GM12878 (cell line): ENCODE data around the gene DNAJB4. TPM values are rescaled to one million over a fixed set of nuclear protein-coding genes. Genes with fewer than 3 reads are reported as not detected.

Experiments
- ATAC-seq: fragments of 200-7000 bp; cut with Tn5 transposase; 3 replicates; pipeline ENCODE4 v1.9.1; 2020; ENCODE audit warnings: mild to moderate bottlenecking, moderate library complexity
- BruUV-seq: library from RNA; stranded (reverse); fragments of 400-500 nt; replicated peaks from 2 replicates; lab custom pipeline; 2021; lab: Mats Ljungman, UMichigan
- CTCF ChIA-PET: fragments of 300-600 bp; sonication (Branson Sonifier 250); formaldehyde crosslinking; extraction: SDS; loops from one replicate; lab custom pipeline; 2021; ENCODE audit warnings: inconsistent platforms; lab: Yijun Ruan, JAX
- POLR2A ChIA-PET: fragments of 350-600 bp; formaldehyde crosslinking; extraction: SDS; loops from one replicate; lab custom pipeline; 2021; ENCODE audit warnings: inconsistent platforms; lab: Charles Lee
- RAD21 ChIA-PET: fragments of 300-600 bp; sonication (Branson Sonifier 250); formaldehyde crosslinking; loops from one replicate; lab custom pipeline; 2023; ENCODE audit warnings: antibody characterized with exemption; ENCODE audit not compliant: unreplicated experiment; lab: Charles Lee
- SMC1A ChIA-PET: fragments of 300-600 bp; sonication (Branson Sonifier 250); formaldehyde crosslinking; loops from one replicate; lab custom pipeline; 2023; ENCODE audit not compliant: unreplicated experiment, uncharacterized antibody; lab: Charles Lee
- DNase-seq: peaks from one replicate; pipeline ENCODE4 v3.0.0-alpha.2; 2011; ENCODE audit warnings: low read depth, low spot score
- FAIRE-seq: peaks from 3 replicates; lab custom pipeline; 2011; peaks lifted over from hg19 to GRCh38; lab: Jason Lieb, UNC
- H2AFZ ChIP-seq: 2 replicates; pipeline ENCODE4 v1.6.0; 2011; ENCODE audit warnings: low read depth, low read length, control low read depth; ENCODE audit not compliant: control insufficient read depth
- H3K27ac ChIP-seq: 2 replicates; pipeline ENCODE4 v1.5.1; 2011; ENCODE audit warnings: control low read depth; ENCODE audit not compliant: control insufficient read depth, insufficient read depth
- H3K27me3 ChIP-seq, 2 experiments: replicated peaks in 1 of 2; 2 replicates each; pipeline versions ENCODE4 v1.6.0 to v1.6.1; 2011; ENCODE audit warnings: low read length in 1 of 2; ENCODE audit not compliant: control insufficient read depth in 2 of 2, insufficient read depth in 2 of 2
- H3K36me3 ChIP-seq, 2 experiments: 2 replicates each; pipeline ENCODE4 v1.5.1; 2011; ENCODE audit warnings: low read length in 1 of 2; ENCODE audit not compliant: control insufficient read depth in 2 of 2, insufficient read depth in 2 of 2
- H3K4me1 ChIP-seq: 2 replicates; pipeline ENCODE4 v1.6.1; 2011; ENCODE audit warnings: mild to moderate bottlenecking, low read length, moderate library complexity, mixed read lengths; ENCODE audit not compliant: control insufficient read depth, insufficient read depth
- H3K4me2 ChIP-seq: 2 replicates; pipeline ENCODE4 v1.6.0; 2011; ENCODE audit warnings: control low read depth; ENCODE audit not compliant: control insufficient read depth, insufficient read depth
- H3K4me3 ChIP-seq: fragments of 200-600 bp; sonication (generic); 2 replicates; pipeline ENCODE4 v1.5.1; 2016
- H3K79me2 ChIP-seq: 2 replicates; pipeline ENCODE4 v1.6.0; 2011; ENCODE audit warnings: low read length; ENCODE audit not compliant: control insufficient read depth, insufficient read depth
- H3K9ac ChIP-seq: 2 replicates; pipeline ENCODE4 v1.8.0; 2011; ENCODE audit warnings: low read length, control low read depth, mixed read lengths; ENCODE audit not compliant: control insufficient read depth, insufficient read depth
- H3K9me3 ChIP-seq: replicated peaks from 3 replicates; pipeline ENCODE4 v1.5.1; 2011; ENCODE audit warnings: mild to moderate bottlenecking, low read length; ENCODE audit not compliant: control insufficient read depth, insufficient read depth
- H4K20me1 ChIP-seq: 2 replicates; pipeline ENCODE4 v1.6.0; 2011; ENCODE audit not compliant: control insufficient read depth, insufficient read depth
- DPF2 ChIP-seq: fragments of 450-650 bp; IDR thresholded peaks from 2 replicates; pipeline ENCODE4 v1.6.1; 2017; ENCODE audit warnings: mild to moderate bottlenecking
- JUND ChIP-seq: IDR thresholded peaks from 2 replicates; pipeline ENCODE4 v1.6.1; 2012; ENCODE audit warnings: low read depth, mild to moderate bottlenecking, low read length, improper control_type of control experiment, moderate library complexity
- MTA3 ChIP-seq: IDR thresholded peaks from 2 replicates; pipeline ENCODE4 v1.6.1; 2012; ENCODE audit warnings: low read length, inconsistent platforms, borderline replicate concordance
- NR2C1 ChIP-seq: fragments of 450-650 bp; IDR thresholded peaks from 2 replicates; pipeline ENCODE4 v1.6.1; 2017; ENCODE audit warnings: antibody characterized with exemption, mild to moderate bottlenecking, moderate library complexity
- POLR2AphosphoS2 ChIP-seq: IDR thresholded peaks from 2 replicates; pipeline ENCODE4 v1.6.1; 2011; ENCODE audit warnings: low read depth, mild to moderate bottlenecking, low read length, improper control_type of control experiment, moderate library complexity
- SUZ12 ChIP-seq: fragments of 200-600 bp; sonication (generic); IDR thresholded peaks from one replicate; pipeline ENCODE4 v1.6.1; 2018; ENCODE audit warnings: antibody characterized with exemption, mild to moderate bottlenecking; ENCODE audit not compliant: unreplicated experiment
- WGBS: methylation state at CpG from one replicate; pipeline ENCODE4 v1.1.6; 2016; ENCODE audit warnings: low lambda C conversion rate; ENCODE audit not compliant: insufficient replicate concordance, insufficient coverage; ENCODE audit errors: missing lambda C conversion rate; 5-methylcytosine and 5-hydroxymethylcytosine counted together
- in situ Hi-C: fragments of 300-500 bp; cut with MboI; formaldehyde crosslinking; loops from 9 replicates; pipeline ENCODE4 v1.14.3; 2018; ENCODE audit warnings: mixed read lengths
- intact Hi-C: fragments of 100-400 bp; cut with micrococcal nuclease; formaldehyde crosslinking; loops from one replicate; pipeline ENCODE4 v1.14.2; 2022; ENCODE audit not compliant: unreplicated experiment
- polyA plus RNA-seq, 11 experiments: library from polyadenylated mRNA; depleted of rRNA in 4 of 11; unstranded in 6 of 11; stranded (reverse) in 5 of 11; fragments of >200 nt; fragmentation: Nextera tagmentation in 4 of 11; fragmentation: Illumina TruSeq in 1 of 11; extraction: Ambion mirVana in 4 of 11; extraction: Trizol in 1 of 11; gene quantifications; 1 replicate in 1 of 11; 2 replicates in 10 of 11; pipeline versions ENCODE4 v1.2.1 to v1.2.3, GENCODE V29; 2011 to 2016; ENCODE audit warnings: inconsistent platforms in 2 of 11, missing spikeins in 2 of 11, low read depth in 1 of 11
- total RNA-seq, 4 experiments: library from RNA; depleted of rRNA in 3 of 4; stranded (reverse); fragments of >200 nt in 3 of 4; fragmentation: Illumina TruSeq in 1 of 4; extraction: Trizol in 1 of 4; gene quantifications; 2 replicates each; pipeline versions ENCODE4 v1.2.1 to v1.2.3, GENCODE V29; 2013 to 2021
- TF ChIP-seq, protein P1 (sequence below): fragments of 150-350 bp; IDR thresholded peaks from 2 replicates; pipeline ENCODE4 v1.6.1; 2016; ENCODE audit warnings: low read depth, low read length
- TF ChIP-seq, protein P2 (sequence below): fragments of 450-650 bp; IDR thresholded peaks from 2 replicates; pipeline ENCODE4 v1.6.1; 2017; ENCODE audit warnings: mild to moderate bottlenecking
- TF ChIP-seq, protein P3 (sequence below): fragments of 450-650 bp; formaldehyde crosslinking; IDR thresholded peaks from 2 replicates; pipeline ENCODE4 v1.4.0; 2020; ENCODE audit warnings: mild to moderate bottlenecking, moderate library complexity
- TF ChIP-seq, protein P4 (sequence below): fragments of 450-650 bp; IDR thresholded peaks from 2 replicates; pipeline ENCODE4 v1.6.1; 2017; ENCODE audit warnings: antibody characterized with exemption, mild to moderate bottlenecking, moderate library complexity

The DNAJB4 gene
- total and polyA plus RNA-seq, 10 of the 15 experiments (the other 5 are each of a cell fraction or from before 2014, with no cell fraction given): 3.8 to 10.5 (median 6.6) TPM

DNA sequence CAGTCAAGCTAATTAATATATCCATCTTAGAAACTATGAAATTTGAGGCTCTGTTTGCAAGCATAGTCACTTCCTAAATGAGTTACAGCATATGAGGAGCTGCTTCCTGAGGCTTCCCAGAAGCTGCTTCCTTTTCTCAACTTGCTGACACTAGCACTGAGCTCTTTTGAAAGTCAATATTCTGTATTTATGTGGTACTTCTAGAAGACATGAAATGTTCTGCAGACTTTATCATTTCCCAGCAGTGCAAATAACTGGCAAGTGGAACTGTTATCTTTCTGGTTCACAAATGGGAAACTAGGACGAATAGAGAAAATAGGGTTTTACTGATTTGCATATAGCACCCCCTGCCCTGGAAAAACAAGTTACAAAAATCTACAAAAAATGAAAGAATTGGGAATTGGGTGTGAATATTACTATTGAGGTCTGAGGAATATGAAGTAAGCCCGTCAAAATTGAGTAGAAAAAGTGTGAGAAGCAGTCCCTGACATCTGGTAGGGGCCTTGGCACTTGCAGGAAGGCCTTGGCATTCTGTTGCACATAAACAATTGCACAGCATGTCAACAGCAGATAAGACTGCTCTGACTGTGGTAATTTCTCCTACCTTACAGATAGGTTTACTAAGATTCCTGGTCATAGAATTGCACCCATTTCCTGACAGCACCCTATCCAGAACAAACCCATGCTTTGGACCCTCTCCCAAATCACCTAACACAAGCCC, 48.1 kb downstream of the DNAJB4 start (continued):
- TF ChIP-seq, protein P1, sequence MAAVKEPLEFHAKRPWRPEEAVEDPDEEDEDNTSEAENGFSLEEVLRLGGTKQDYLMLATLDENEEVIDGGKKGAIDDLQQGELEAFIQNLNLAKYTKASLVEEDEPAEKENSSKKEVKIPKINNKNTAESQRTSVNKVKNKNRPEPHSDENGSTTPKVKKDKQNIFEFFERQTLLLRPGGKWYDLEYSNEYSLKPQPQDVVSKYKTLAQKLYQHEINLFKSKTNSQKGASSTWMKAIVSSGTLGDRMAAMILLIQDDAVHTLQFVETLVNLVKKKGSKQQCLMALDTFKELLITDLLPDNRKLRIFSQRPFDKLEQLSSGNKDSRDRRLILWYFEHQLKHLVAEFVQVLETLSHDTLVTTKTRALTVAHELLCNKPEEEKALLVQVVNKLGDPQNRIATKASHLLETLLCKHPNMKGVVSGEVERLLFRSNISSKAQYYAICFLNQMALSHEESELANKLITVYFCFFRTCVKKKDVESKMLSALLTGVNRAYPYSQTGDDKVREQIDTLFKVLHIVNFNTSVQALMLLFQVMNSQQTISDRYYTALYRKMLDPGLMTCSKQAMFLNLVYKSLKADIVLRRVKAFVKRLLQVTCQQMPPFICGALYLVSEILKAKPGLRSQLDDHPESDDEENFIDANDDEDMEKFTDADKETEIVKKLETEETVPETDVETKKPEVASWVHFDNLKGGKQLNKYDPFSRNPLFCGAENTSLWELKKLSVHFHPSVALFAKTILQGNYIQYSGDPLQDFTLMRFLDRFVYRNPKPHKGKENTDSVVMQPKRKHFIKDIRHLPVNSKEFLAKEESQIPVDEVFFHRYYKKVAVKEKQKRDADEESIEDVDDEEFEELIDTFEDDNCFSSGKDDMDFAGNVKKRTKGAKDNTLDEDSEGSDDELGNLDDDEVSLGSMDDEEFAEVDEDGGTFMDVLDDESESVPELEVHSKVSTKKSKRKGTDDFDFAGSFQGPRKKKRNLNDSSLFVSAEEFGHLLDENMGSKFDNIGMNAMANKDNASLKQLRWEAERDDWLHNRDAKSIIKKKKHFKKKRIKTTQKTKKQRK: no peak
- TF ChIP-seq JUND (no peak), POLR2AphosphoS2 (no peak)
- TF ChIP-seq, protein P2, sequence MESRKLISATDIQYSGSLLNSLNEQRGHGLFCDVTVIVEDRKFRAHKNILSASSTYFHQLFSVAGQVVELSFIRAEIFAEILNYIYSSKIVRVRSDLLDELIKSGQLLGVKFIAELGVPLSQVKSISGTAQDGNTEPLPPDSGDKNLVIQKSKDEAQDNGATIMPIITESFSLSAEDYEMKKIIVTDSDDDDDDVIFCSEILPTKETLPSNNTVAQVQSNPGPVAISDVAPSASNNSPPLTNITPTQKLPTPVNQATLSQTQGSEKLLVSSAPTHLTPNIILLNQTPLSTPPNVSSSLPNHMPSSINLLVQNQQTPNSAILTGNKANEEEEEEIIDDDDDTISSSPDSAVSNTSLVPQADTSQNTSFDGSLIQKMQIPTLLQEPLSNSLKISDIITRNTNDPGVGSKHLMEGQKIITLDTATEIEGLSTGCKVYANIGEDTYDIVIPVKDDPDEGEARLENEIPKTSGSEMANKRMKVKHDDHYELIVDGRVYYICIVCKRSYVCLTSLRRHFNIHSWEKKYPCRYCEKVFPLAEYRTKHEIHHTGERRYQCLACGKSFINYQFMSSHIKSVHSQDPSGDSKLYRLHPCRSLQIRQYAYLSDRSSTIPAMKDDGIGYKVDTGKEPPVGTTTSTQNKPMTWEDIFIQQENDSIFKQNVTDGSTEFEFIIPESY: no peak

DNA sequence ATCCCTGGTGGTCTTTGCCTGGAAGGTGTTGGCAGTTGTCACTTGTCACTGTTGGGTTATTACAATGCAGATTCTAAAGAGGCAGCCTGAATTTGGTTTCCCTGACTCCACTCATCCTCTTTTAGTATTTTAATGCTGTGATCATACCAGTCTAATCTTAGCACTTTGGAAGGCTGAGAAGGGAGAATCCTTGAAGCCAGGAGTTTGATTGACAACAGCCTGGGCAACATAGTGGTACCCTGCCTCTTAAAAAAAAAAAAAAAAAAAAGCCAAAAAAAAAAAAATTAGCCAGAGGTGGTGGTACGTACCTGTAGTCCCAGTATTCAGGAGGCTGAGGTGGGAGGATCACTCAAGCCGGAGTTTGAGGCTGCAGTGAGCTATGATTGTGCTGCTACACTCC, 48.8 kb downstream of the DNAJB4 start:
- WGBS: 17% methylated on average over 2 of the region's 2 CpGs
- in situ Hi-C loops (no loop called here), intact Hi-C loops (no loop called here)
- H3K4me2 ChIP-seq: no peak overlapping the region
- TF ChIP-seq, protein P3, sequence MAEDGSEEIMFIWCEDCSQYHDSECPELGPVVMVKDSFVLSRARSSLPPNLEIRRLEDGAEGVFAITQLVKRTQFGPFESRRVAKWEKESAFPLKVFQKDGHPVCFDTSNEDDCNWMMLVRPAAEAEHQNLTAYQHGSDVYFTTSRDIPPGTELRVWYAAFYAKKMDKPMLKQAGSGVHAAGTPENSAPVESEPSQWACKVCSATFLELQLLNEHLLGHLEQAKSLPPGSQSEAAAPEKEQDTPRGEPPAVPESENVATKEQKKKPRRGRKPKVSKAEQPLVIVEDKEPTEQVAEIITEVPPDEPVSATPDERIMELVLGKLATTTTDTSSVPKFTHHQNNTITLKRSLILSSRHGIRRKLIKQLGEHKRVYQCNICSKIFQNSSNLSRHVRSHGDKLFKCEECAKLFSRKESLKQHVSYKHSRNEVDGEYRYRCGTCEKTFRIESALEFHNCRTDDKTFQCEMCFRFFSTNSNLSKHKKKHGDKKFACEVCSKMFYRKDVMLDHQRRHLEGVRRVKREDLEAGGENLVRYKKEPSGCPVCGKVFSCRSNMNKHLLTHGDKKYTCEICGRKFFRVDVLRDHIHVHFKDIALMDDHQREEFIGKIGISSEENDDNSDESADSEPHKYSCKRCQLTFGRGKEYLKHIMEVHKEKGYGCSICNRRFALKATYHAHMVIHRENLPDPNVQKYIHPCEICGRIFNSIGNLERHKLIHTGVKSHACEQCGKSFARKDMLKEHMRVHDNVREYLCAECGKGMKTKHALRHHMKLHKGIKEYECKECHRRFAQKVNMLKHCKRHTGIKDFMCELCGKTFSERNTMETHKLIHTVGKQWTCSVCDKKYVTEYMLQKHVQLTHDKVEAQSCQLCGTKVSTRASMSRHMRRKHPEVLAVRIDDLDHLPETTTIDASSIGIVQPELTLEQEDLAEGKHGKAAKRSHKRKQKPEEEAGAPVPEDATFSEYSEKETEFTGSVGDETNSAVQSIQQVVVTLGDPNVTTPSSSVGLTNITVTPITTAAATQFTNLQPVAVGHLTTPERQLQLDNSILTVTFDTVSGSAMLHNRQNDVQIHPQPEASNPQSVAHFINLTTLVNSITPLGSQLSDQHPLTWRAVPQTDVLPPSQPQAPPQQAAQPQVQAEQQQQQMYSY: no peak
- TF ChIP-seq, protein P4, sequence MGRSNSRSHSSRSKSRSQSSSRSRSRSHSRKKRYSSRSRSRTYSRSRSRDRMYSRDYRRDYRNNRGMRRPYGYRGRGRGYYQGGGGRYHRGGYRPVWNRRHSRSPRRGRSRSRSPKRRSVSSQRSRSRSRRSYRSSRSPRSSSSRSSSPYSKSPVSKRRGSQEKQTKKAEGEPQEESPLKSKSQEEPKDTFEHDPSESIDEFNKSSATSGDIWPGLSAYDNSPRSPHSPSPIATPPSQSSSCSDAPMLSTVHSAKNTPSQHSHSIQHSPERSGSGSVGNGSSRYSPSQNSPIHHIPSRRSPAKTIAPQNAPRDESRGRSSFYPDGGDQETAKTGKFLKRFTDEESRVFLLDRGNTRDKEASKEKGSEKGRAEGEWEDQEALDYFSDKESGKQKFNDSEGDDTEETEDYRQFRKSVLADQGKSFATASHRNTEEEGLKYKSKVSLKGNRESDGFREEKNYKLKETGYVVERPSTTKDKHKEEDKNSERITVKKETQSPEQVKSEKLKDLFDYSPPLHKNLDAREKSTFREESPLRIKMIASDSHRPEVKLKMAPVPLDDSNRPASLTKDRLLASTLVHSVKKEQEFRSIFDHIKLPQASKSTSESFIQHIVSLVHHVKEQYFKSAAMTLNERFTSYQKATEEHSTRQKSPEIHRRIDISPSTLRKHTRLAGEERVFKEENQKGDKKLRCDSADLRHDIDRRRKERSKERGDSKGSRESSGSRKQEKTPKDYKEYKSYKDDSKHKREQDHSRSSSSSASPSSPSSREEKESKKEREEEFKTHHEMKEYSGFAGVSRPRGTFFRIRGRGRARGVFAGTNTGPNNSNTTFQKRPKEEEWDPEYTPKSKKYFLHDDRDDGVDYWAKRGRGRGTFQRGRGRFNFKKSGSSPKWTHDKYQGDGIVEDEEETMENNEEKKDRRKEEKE: no peak
- no peak for TF ChIP-seq MTA3
- no peak for TF ChIP-seq NR2C1
- TF ChIP-seq SUZ12: no peak
- no peak for TF ChIP-seq DPF2
- H3K36me3 ChIP-seq: no peaks in the 10 kb centered on the region
- no peaks in the 10 kb centered on the region for H4K20me1 ChIP-seq
- SMC1A ChIA-PET: no interaction called here
- no peaks in the 10 kb centered on the region for H3K79me2 ChIP-seq
- POLR2A ChIA-PET: no interaction called here
- no peak for FAIRE-seq
- H3K9ac ChIP-seq: no peak overlapping the region
- H2AFZ ChIP-seq: no peak overlapping the region
- no peaks in the 10 kb centered on the region; the same call in 2 of the 3 replicates for H3K9me3 ChIP-seq
- no peaks in the 10 kb centered on the region; a peak in 1 of 4 replicates for H3K27me3 ChIP-seq
- no peak for DNase-seq
- H3K4me3 ChIP-seq: no peak overlapping the region
- no peaks in the 10 kb centered on the region for H3K4me1 ChIP-seq
- H3K27ac ChIP-seq: no peak overlapping the region
- CTCF ChIA-PET: no interaction called here
- no peak for ATAC-seq
- RAD21 ChIA-PET: no interaction called here
- BruUV-seq: no TSS peak
